ENCODE results near the gene ETV6.

- TF ChIP-seq CTCF (IDR thresholded peaks at IDR 0.05 in 2 of 3, conservative IDR thresholded peaks at IDR 0.05 in 1 of 3; ENCODE audit: borderline replicate concordance in 1 of 3, insufficient read depth in 1 of 3, low read depth in 2 of 3, low read length in 2 of 3) (no peak), POLR2A (IDR thresholded peaks at IDR 0.05; ENCODE audit: borderline replicate concordance, extremely low read depth, insufficient read depth, insufficient read length) (no peak), EZH2 (IDR thresholded peaks at IDR 0.05) (no peak), TCF7L2 (IDR thresholded peaks at IDR 0.05; ENCODE audit: borderline replicate concordance, extremely low read depth, insufficient read depth, insufficient read length) (no peak), SIN3A (IDR thresholded peaks at IDR 0.05; ENCODE audit: low read depth) (no peak), ATF3 (IDR thresholded peaks at IDR 0.05) (no peak), MAX (IDR thresholded peaks at IDR 0.05) (no peak), POLR2AphosphoS5 (IDR thresholded peaks at IDR 0.05; ENCODE audit: low read depth, low read length) (no peak), EZH2phosphoT487 (IDR thresholded peaks at IDR 0.05; ENCODE audit: borderline replicate concordance) (no peak), YY1 (IDR thresholded peaks at IDR 0.05; ENCODE audit: extremely low read depth, insufficient replicate concordance, low read depth, low read length) (no peak), SRF (IDR thresholded peaks at IDR 0.05; ENCODE audit: low read depth) (no peak), ZBTB33 (IDR thresholded peaks at IDR 0.05; ENCODE audit: extremely low read depth, insufficient replicate concordance, low read length) (no peak), REST (IDR thresholded peaks at IDR 0.05; ENCODE audit: low read depth) (no peak)
Measured at GRCh38 chr12:11697670-11698387, 48.4 kb downstream of the ETV6 start.
